Kidney (tissue), 14 donors: ENCODE data around the gene SPC24. TPM values are rescaled to one million over a fixed set of nuclear protein-coding genes. Genes with fewer than 3 reads are reported as not detected.

ENCODE experiments used
- DNase-seq, 5 donors: peaks; one replicate each; pipeline ENCODE4 v3.0.0-alpha.2; 2013 to 2020
- FAIRE-seq: peaks from 2 replicates; lab custom pipeline; 2012; peaks lifted over from hg19 to GRCh38; lab: Jason Lieb, UNC
- H3K27ac ChIP-seq, 2 donors: one replicate each; pipeline ENCODE4 v1.7.0; 2013; ENCODE audit warnings: low read depth in 2 of 2, low read length in 2 of 2, inconsistent platforms in 1 of 2
- H3K27me3 ChIP-seq: one replicate; pipeline ENCODE4 v1.7.1; 2013; ENCODE audit warnings: low read length, inconsistent platforms; ENCODE audit not compliant: control insufficient read depth, insufficient read depth
- H3K36me3 ChIP-seq, 3 donors: one replicate each; pipeline versions ENCODE4 v1.7.0 to v1.7.1; 2013; ENCODE audit warnings: low read length in 3 of 3, control low read depth in 1 of 3, inconsistent platforms in 1 of 3; ENCODE audit not compliant: insufficient read depth in 3 of 3, control insufficient read depth in 2 of 3
- H3K4me1 ChIP-seq, 3 donors: one replicate each; pipeline versions ENCODE4 v1.7.0 to v1.7.1; 2013; ENCODE audit warnings: low read length in 3 of 3, inconsistent platforms in 1 of 3, low read depth in 1 of 3; ENCODE audit not compliant: control insufficient read depth in 2 of 3, insufficient read depth in 2 of 3
- H3K4me3 ChIP-seq, 3 donors: one replicate each; pipeline versions ENCODE4 v1.7.0 to v1.8.1; 2013; ENCODE audit warnings: low read length in 3 of 3, control low read depth in 1 of 3, inconsistent platforms in 1 of 3
- H3K9ac ChIP-seq, 3 donors: one replicate each; pipeline versions ENCODE4 v1.7.0 to v1.7.1; 2013; ENCODE audit warnings: low read length in 3 of 3, control low read depth in 1 of 3, inconsistent platforms in 1 of 3
- H3K9me3 ChIP-seq, 3 donors: one replicate each; pipeline versions ENCODE4 v1.7.0 to v1.7.1; 2013; ENCODE audit warnings: low read length in 3 of 3, control low read depth in 1 of 3, inconsistent platforms in 1 of 3; ENCODE audit not compliant: control insufficient read depth in 2 of 3, insufficient read depth in 1 of 3
- CTCF ChIP-seq: IDR thresholded peaks from 3 replicates; pipeline ENCODE4 v1.5.1; 2012; ENCODE audit warnings: mild to moderate bottlenecking, moderate library complexity, borderline replicate concordance; ENCODE audit not compliant: insufficient read depth; ENCODE audit errors: extremely low read depth
- intact Hi-C: fragments of 100-400 bp; cut with DNase I; formaldehyde crosslinking; loops from one replicate; pipeline ENCODE4 v1.11.1; 2022
- polyA plus RNA-seq: library from polyadenylated mRNA; stranded (reverse); fragments of 350-450 nt; fragmentation: Illumina TruSeq; extraction: RNeasy Lipid Tissue Mini Kit (QIAGEN cat#74804); gene quantifications from one replicate; pipeline ENCODE4 v1.2.3, GENCODE V29; 2014; ENCODE audit warnings: low read depth, low replicate concordance; ENCODE audit not compliant: insufficient read depth
- total RNA-seq: library from RNA; stranded (reverse); fragmentation: NEBNext Ultra II Directional; extraction: Animal tissue kit (Norgen Biotek cat#: 25700); gene quantifications from one replicate; pipeline ENCODE4 v1.2.1, GENCODE V29; 2021
- donor health status: control.
- donor health status: control.
- donor health status: control.
- donor health status: control.
- donor health status: control.
- donor health status: DM: yes; HTN: yes; CAD: no.
- donor health status: Normal renal cell carcinoma (clear cell type).

Gene SPC24
- total and polyA plus RNA-seq, 2 donors from 2014 or later: 0.65 to 1.7 TPM

GRCh38 chr19:11203194-11204075 is 47.9 kb upstream of the SPC24 start:
- TF ChIP-seq CTCF: peak; percentile 70
- intact Hi-C loops: loop anchor here (5.0 kb wide), 1 partner anchor 66 kb away; no protein-coding TSS in a partner anchor
- no peak for FAIRE-seq
- Histone ChIP-seq H3K4me3 (no peak overlapping the region), H3K27ac (peak overlapping the region; percentile 75 to 85), H3K36me3 (peaks cover 0 to 7% (median 0%) of the 10 kb centered on the region in 3 donors), H3K9ac (peak overlapping the region in 1 of 3 donors; percentile 1), H3K27me3 (no peaks in the 10 kb centered on the region), H3K9me3 (no peaks in the 10 kb centered on the region), H3K4me1 (peaks cover 0 to 18% (median 15%) of the 10 kb centered on the region in 3 donors)
- DNase-seq: peak; percentile 41 to 94 (median 73)

- H3K4me1 ChIP-seq: peaks cover 0 to 19% (median 18%) of the 10 kb centered on the region in 3 donors
- no peak for TF ChIP-seq CTCF
- peaks cover 0 to 7% (median 0%) of the 10 kb centered on the region in 3 donors for H3K36me3 ChIP-seq
- FAIRE-seq (no peak), DNase-seq (peak in 1 of 5 donors; percentile 71)
- H3K4me3 ChIP-seq: no peak overlapping the region
- H3K9ac ChIP-seq: peak overlapping the region in 1 of 3 donors; percentile 1
- intact Hi-C loops: loop anchor here (5.0 kb wide), 1 partner anchor 65 kb away; no protein-coding TSS in a partner anchor
- no peaks in the 10 kb centered on the region for H3K27me3 ChIP-seq
- peak overlapping the region; percentile 75 to 85 for H3K27ac ChIP-seq
- no peaks in the 10 kb centered on the region for H3K9me3 ChIP-seq
These were observed 47.1 kb upstream of the SPC24 start for GRCh38 chr19:11202488-11203193.

GRCh38 chr19:11201791-11202190 is 46.2 kb upstream of the SPC24 start:
- FAIRE-seq: no peak
- peaks cover 0 to 19% (median 18%) of the 10 kb centered on the region in 3 donors for H3K4me1 ChIP-seq
- no peak overlapping the region for H3K4me3 ChIP-seq
- H3K9me3 ChIP-seq: no peaks in the 10 kb centered on the region
- H3K27me3 ChIP-seq: no peaks in the 10 kb centered on the region
- no peak overlapping the region for H3K9ac ChIP-seq
- no peak for TF ChIP-seq CTCF
- peaks cover 0 to 7% (median 0%) of the 10 kb centered on the region in 3 donors for H3K36me3 ChIP-seq
- DNase-seq: no peak
- H3K27ac ChIP-seq: no peak overlapping the region
- intact Hi-C loops: loop anchor here (5.0 kb wide), 1 partner anchor 64 kb away; no protein-coding TSS in a partner anchor
